Fibroblast of lung (primary cell): ENCODE results near the gene NEK11. TPM values are rescaled to one million over a fixed set of nuclear protein-coding genes. Genes with fewer than 3 reads are reported as not detected.

Experiments used
- DNase-seq, 2 donors: peaks; one replicate each; pipeline versions ENCODE4 v3.0.0 to v3.0.0-alpha.2; 2010; ENCODE audit warnings: low read depth in 2 of 2
- H2AFZ ChIP-seq: 2 replicates; pipeline ENCODE4 v1.5.1; 2012; ENCODE audit warnings: low read length, control low read depth, inconsistent platforms
- H3K27ac ChIP-seq: 2 replicates; pipeline ENCODE4 v1.5.1; 2011; ENCODE audit warnings: low read length, control low read depth; ENCODE audit not compliant: insufficient read depth
- H3K27me3 ChIP-seq: 2 replicates; pipeline ENCODE4 v1.5.1; 2011; ENCODE audit warnings: mild to moderate bottlenecking, low read length; ENCODE audit not compliant: control insufficient read depth, insufficient read depth
- H3K36me3 ChIP-seq: 2 replicates; pipeline ENCODE4 v1.5.1; 2011; ENCODE audit warnings: low read length; ENCODE audit not compliant: control insufficient read depth, insufficient read depth
- H3K4me1 ChIP-seq: 2 replicates; pipeline ENCODE4 v1.5.1; 2011; ENCODE audit warnings: low read length; ENCODE audit not compliant: control insufficient read depth, insufficient read depth; ENCODE audit errors: extremely low read depth
- H3K4me2 ChIP-seq: 2 replicates; pipeline ENCODE4 v1.5.1; 2011; ENCODE audit warnings: low read length, control low read depth; ENCODE audit not compliant: insufficient read depth; ENCODE audit errors: extremely low read depth
- H3K4me3 ChIP-seq, 4 experiments: fragments of 200-600 bp in 1 of 4; sonication (generic) in 1 of 4; replicated peaks in 1 of 4; 2 replicates each; pipeline ENCODE4 v1.5.1; 2011 to 2016; ENCODE audit warnings: low read length in 4 of 4, low read depth in 3 of 4, mild to moderate bottlenecking in 3 of 4, control low read depth in 2 of 4, inconsistent platforms in 1 of 4, mixed read lengths in 1 of 4; ENCODE audit not compliant: insufficient read depth in 1 of 4; ENCODE audit errors: control extremely low read depth in 1 of 4
- H3K79me2 ChIP-seq: 2 replicates; pipeline ENCODE4 v1.5.1; 2012; ENCODE audit warnings: mild to moderate bottlenecking, low read length, inconsistent platforms; ENCODE audit not compliant: control insufficient read depth, insufficient read depth
- H3K9ac ChIP-seq: 2 replicates; pipeline ENCODE4 v1.5.1; 2011; ENCODE audit warnings: mild to moderate bottlenecking, low read length, control low read depth; ENCODE audit not compliant: insufficient read depth
- H3K9me3 ChIP-seq: 2 replicates; pipeline ENCODE4 v1.5.1; 2012; ENCODE audit warnings: low read depth, low read length; ENCODE audit not compliant: control insufficient read depth, insufficient read depth
- H4K20me1 ChIP-seq: 2 replicates; pipeline ENCODE4 v1.5.1; 2011; ENCODE audit warnings: low read length; ENCODE audit not compliant: control insufficient read depth, insufficient read depth; ENCODE audit errors: extremely low read depth
- EZH2 ChIP-seq: IDR thresholded peaks from 2 replicates; pipeline ENCODE4 v1.5.1; 2012; ENCODE audit warnings: low read length, control low read depth, mild to moderate bottlenecking; ENCODE audit errors: missing control alignments
- polyA plus RNA-seq, 2 donors: library from polyadenylated mRNA; depleted of rRNA in 1 of 2; stranded (reverse) in 1 of 2; unstranded in 1 of 2; fragments of >200 nt; gene quantifications; 2 replicates each; pipeline ENCODE4 v1.2.1, GENCODE V29; 2011 to 2012; ENCODE audit warnings: missing spikeins in 1 of 2
- total RNA-seq: library from RNA; depleted of rRNA; stranded (reverse); fragments of >200 nt; gene quantifications from 2 replicates; pipeline ENCODE4 v1.2.1, GENCODE V29; 2014
- TF ChIP-seq, protein P1 (sequence below), 2 donors: IDR thresholded peaks in 1 of 2; conservative IDR thresholded peaks in 1 of 2; 1 replicate in 1 of 2; 2 replicates in 1 of 2; pipeline ENCODE4 v1.5.1; 2011 to 2012; ENCODE audit warnings: low read length in 2 of 2, control low read depth in 1 of 2, inconsistent platforms in 1 of 2, low read depth in 1 of 2, mild to moderate bottlenecking in 1 of 2

The NEK11 gene
- total and polyA plus RNA-seq, 2 donors (not counting 1 experiment from before 2014, with no cell fraction given): 4.3 to 13.0 TPM

DNA sequence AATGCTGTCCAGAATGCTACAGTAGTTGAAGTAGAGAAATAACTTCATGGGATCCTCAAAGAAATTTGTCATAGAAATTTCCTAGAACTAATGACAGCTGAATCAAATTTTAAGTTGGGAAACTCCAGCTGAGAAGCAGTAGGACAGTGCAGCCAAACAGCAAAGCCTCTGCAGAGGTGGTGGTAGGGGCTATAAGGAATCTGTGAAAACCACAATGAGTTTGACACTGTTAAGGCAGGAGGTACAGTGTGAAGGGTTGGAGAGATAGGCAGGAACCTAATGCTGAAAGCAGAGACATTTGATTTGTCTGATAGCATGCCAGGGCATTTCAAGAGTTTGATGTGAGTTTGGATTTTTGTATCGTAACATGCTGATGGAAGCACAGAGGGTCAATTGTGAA, 22.1 kb upstream of the NEK11 start:
- Histone ChIP-seq H3K9ac (no peak overlapping the region), H3K27me3 (no peaks in the 10 kb centered on the region), H2AFZ (no peak overlapping the region), H3K4me3 (no peak overlapping the region), H3K4me1 (no peaks in the 10 kb centered on the region), H3K79me2 (no peaks in the 10 kb centered on the region), H3K36me3 (peaks cover 2% of the 10 kb centered on the region), H3K27ac (no peak overlapping the region), H4K20me1 (no peaks in the 10 kb centered on the region), H3K9me3 (no peaks in the 10 kb centered on the region), H3K4me2 (no peak overlapping the region)
- no peak for TF ChIP-seq EZH2
- TF ChIP-seq, protein P1, sequence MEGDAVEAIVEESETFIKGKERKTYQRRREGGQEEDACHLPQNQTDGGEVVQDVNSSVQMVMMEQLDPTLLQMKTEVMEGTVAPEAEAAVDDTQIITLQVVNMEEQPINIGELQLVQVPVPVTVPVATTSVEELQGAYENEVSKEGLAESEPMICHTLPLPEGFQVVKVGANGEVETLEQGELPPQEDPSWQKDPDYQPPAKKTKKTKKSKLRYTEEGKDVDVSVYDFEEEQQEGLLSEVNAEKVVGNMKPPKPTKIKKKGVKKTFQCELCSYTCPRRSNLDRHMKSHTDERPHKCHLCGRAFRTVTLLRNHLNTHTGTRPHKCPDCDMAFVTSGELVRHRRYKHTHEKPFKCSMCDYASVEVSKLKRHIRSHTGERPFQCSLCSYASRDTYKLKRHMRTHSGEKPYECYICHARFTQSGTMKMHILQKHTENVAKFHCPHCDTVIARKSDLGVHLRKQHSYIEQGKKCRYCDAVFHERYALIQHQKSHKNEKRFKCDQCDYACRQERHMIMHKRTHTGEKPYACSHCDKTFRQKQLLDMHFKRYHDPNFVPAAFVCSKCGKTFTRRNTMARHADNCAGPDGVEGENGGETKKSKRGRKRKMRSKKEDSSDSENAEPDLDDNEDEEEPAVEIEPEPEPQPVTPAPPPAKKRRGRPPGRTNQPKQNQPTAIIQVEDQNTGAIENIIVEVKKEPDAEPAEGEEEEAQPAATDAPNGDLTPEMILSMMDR (conservative IDR thresholded peaks at IDR 0.05 in 1 of 2, IDR thresholded peaks at IDR 0.05 in 1 of 2; ENCODE audit: low read depth in 1 of 2, low read length in 2 of 2): no peak
- no peak for DNase-seq

DNA sequence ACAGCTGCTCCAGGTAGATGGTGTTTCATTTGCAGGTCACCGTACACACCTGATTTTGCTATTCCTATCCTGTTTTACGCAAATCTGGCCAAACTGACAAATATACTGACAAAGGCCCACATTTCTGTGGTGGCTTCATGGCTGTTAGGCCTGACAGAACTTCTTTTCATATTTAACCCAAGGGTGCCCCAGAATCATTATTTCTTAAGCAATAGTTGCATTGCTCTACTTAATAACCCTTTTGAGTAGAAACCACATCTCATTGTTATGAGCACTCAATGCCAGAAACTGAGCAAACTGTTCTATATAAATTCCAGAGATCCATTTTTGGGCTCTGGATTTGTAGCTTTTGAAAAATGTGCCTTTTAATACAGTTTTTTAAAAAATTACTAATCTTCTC, 19.4 kb upstream of the NEK11 start:
- H3K79me2 ChIP-seq: no peaks in the 10 kb centered on the region
- H3K4me3 ChIP-seq: no peak overlapping the region
- no peaks in the 10 kb centered on the region for H4K20me1 ChIP-seq
- no peak overlapping the region for H3K4me2 ChIP-seq
- no peak overlapping the region for H3K27ac ChIP-seq
- H3K27me3 ChIP-seq: no peaks in the 10 kb centered on the region
- TF ChIP-seq, protein P1 (conservative IDR thresholded peaks at IDR 0.05 in 1 of 2, IDR thresholded peaks at IDR 0.05 in 1 of 2; ENCODE audit: low read depth in 1 of 2, low read length in 2 of 2): no peak
- no peak for TF ChIP-seq EZH2
- H2AFZ ChIP-seq: no peak overlapping the region
- H3K9ac ChIP-seq: no peak overlapping the region
- peak in 1 of 2 donors; percentile 30 for DNase-seq
- H3K36me3 ChIP-seq: peaks cover 4% of the 10 kb centered on the region
- no peaks in the 10 kb centered on the region for H3K9me3 ChIP-seq
- no peaks in the 10 kb centered on the region for H3K4me1 ChIP-seq

- no peak overlapping the region for H2AFZ ChIP-seq
- H3K27me3 ChIP-seq: no peaks in the 10 kb centered on the region
- peaks cover 5% of the 10 kb centered on the region for H3K36me3 ChIP-seq
- no peaks in the 10 kb centered on the region for H3K9me3 ChIP-seq
- H4K20me1 ChIP-seq: no peaks in the 10 kb centered on the region
- H3K27ac ChIP-seq: no peak overlapping the region
- no peak overlapping the region for H3K4me3 ChIP-seq
- H3K4me1 ChIP-seq: no peaks in the 10 kb centered on the region
- H3K4me2 ChIP-seq: no peak overlapping the region
- TF ChIP-seq, protein P1 (conservative IDR thresholded peaks at IDR 0.05 in 1 of 2, IDR thresholded peaks at IDR 0.05 in 1 of 2; ENCODE audit: low read depth in 1 of 2, low read length in 2 of 2): no peak
- H3K9ac ChIP-seq: no peak overlapping the region
- peak in 1 of 2 donors; percentile 29 for DNase-seq
- no peaks in the 10 kb centered on the region for H3K79me2 ChIP-seq
Observed at GRCh38 chr3:131007782-131008181, 18.9 kb upstream of the NEK11 start.
